Activated B cell treated with CpG ODN at 0.5 μM for 24 hours (primary cell): ENCODE data around the gene SCN8A. TPM values are rescaled to one million over a fixed set of nuclear protein-coding genes. Genes with fewer than 3 reads are reported as not detected.

Source experiments
- ATAC-seq: fragments of 200-7000 bp; cut with Tn5 transposase; one replicate; pipeline ENCODE4 v1.10.0; 2021; ENCODE audit warnings: low read depth, mild to moderate bottlenecking, moderate library complexity
- CTCF ChIA-PET: fragments of 350-600 bp; sonication (Branson Sonifier 250); formaldehyde crosslinking; loops from one replicate; lab custom pipeline; 2021; ENCODE audit warnings: antibody characterized with exemption; lab: Charles Lee
- POLR2A ChIA-PET: fragments of 350-600 bp; sonication (Branson Sonifier 250); formaldehyde crosslinking; loops from one replicate; lab custom pipeline; 2021; ENCODE audit warnings: antibody characterized with exemption; lab: Charles Lee
- DNase-seq: peaks from one replicate; pipeline ENCODE4 v3.0.0; 2022
- H3K27ac Mint-ChIP-seq: one replicate; pipeline ENCODE4 v1.8.0; 2020; ENCODE audit warnings: mixed read lengths
- H3K27me3 Mint-ChIP-seq: one replicate; pipeline ENCODE4 v1.8.0; 2021; ENCODE audit warnings: mixed read lengths
- H3K36me3 Mint-ChIP-seq: one replicate; pipeline ENCODE4 v1.8.0; 2021; ENCODE audit warnings: low read depth, mixed read lengths
- H3K4me1 Mint-ChIP-seq: one replicate; pipeline ENCODE4 v1.8.0; 2021; ENCODE audit warnings: mixed read lengths
- H3K4me3 Mint-ChIP-seq: one replicate; pipeline ENCODE4 v1.8.0; 2020; ENCODE audit warnings: mild to moderate bottlenecking, mixed read lengths
- H3K9me3 Mint-ChIP-seq: one replicate; pipeline ENCODE4 v1.8.0; 2020; ENCODE audit warnings: mixed read lengths
- intact Hi-C: fragments of 100-400 bp; cut with micrococcal nuclease; formaldehyde crosslinking; loops from one replicate; pipeline ENCODE4 v1.15.1; 2024
- total RNA-seq: library from RNA; stranded (reverse); gene quantifications from 2 replicates; pipeline ENCODE4 v1.2.3, GENCODE V29; 2022
- TF ChIP-seq, protein P1 (sequence below): fragments of 200-600 bp; IDR thresholded peaks from one replicate; pipeline ENCODE4 v1.8.0; 2022; ENCODE audit warnings: antibody characterized with exemption, mild to moderate bottlenecking

The SCN8A gene
- total RNA-seq, 1 donor from 2014 or later: 0.86 TPM

GRCh38 chr12:51822956-51823355 is 231.9 kb downstream of the SCN8A start:
- H3K9me3 Mint-ChIP-seq: no peaks in the 10 kb centered on the region
- no peak overlapping the region for H3K27ac Mint-ChIP-seq
- peaks cover 18% of the 10 kb centered on the region for H3K27me3 Mint-ChIP-seq
- CTCF ChIA-PET: no interaction called here
- DNase-seq (no peak), ATAC-seq (no peak)
- no peak overlapping the region for H3K4me3 Mint-ChIP-seq
- intact Hi-C loops: loop anchor here (5.0 to 10.0 kb wide), 2 partner anchors 228 to 294 kb away; partner anchors contain the start of gene SCN8A
- TF ChIP-seq, protein P1, sequence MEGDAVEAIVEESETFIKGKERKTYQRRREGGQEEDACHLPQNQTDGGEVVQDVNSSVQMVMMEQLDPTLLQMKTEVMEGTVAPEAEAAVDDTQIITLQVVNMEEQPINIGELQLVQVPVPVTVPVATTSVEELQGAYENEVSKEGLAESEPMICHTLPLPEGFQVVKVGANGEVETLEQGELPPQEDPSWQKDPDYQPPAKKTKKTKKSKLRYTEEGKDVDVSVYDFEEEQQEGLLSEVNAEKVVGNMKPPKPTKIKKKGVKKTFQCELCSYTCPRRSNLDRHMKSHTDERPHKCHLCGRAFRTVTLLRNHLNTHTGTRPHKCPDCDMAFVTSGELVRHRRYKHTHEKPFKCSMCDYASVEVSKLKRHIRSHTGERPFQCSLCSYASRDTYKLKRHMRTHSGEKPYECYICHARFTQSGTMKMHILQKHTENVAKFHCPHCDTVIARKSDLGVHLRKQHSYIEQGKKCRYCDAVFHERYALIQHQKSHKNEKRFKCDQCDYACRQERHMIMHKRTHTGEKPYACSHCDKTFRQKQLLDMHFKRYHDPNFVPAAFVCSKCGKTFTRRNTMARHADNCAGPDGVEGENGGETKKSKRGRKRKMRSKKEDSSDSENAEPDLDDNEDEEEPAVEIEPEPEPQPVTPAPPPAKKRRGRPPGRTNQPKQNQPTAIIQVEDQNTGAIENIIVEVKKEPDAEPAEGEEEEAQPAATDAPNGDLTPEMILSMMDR: no peak
- no peaks in the 10 kb centered on the region for H3K36me3 Mint-ChIP-seq
- POLR2A ChIA-PET: interaction anchor here (0.7 kb wide), 1 partner anchor 19 kb away, joined by 3 read pairs; no protein-coding TSS in a partner anchor
- H3K4me1 Mint-ChIP-seq: peaks cover 10% of the 10 kb centered on the region

- no peak overlapping the region for H3K27ac Mint-ChIP-seq
- no peaks in the 10 kb centered on the region for H3K9me3 Mint-ChIP-seq
- intact Hi-C loops: loop anchor here (5.0 to 10.0 kb wide), 2 partner anchors 229 to 293 kb away; partner anchors contain the start of gene SCN8A
- H3K27me3 Mint-ChIP-seq: peaks cover 21% of the 10 kb centered on the region
- H3K4me1 Mint-ChIP-seq: peaks cover 16% of the 10 kb centered on the region
- no peak for DNase-seq
- TF ChIP-seq, protein P1: no peak
- H3K4me3 Mint-ChIP-seq: no peak overlapping the region
- ATAC-seq: no peak
- ChIA-PET POLR2A (no interaction called here), CTCF (interaction anchor here (0.8 to 1.3 kb wide), 3 partner anchors 9 to 635 kb away, joined by 3 read pairs; a partner anchor contains a TSS)
- H3K36me3 Mint-ChIP-seq: no peaks in the 10 kb centered on the region
These were observed 233.0 kb downstream of the SCN8A start for GRCh38 chr12:51823875-51824565.

DNA sequence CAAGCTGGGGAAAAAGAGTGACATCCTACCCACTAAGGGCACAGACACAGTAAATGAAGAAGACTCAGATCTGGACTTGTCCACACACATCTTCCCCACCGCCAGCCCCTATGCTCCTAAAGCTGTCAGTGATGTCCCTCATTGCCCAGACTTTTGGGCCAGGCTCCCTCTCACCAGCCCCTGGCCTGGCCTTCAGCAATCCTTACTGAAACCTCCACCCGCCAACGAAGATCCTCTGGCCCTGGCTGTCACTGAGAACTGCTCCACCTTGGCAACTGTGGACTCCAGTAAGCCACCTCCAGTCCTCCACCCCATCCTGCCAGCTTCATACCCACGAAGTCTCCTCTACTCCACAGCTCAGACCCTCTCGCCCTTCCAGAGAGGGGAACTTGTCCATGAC is 234.2 kb downstream of the SCN8A start:
- CTCF ChIA-PET: interaction anchor here (1.3 kb wide), 1 partner anchor 197 kb away, joined by 3 read pairs; no protein-coding TSS in a partner anchor
- intact Hi-C loops: loop anchor here (10.0 kb wide), 1 partner anchor 230 kb away; the partner anchor contains the start of gene SCN8A
- Mint-ChIP-seq H3K27ac (no peak overlapping the region), H3K4me1 (peaks cover 9% of the 10 kb centered on the region), H3K4me3 (no peak overlapping the region), H3K36me3 (no peaks in the 10 kb centered on the region), H3K27me3 (peaks cover 19% of the 10 kb centered on the region), H3K9me3 (no peaks in the 10 kb centered on the region)
- POLR2A ChIA-PET: interaction anchor here (0.7 kb wide), 1 partner anchor 890 kb away, joined by 4 read pairs; no protein-coding TSS in a partner anchor
- no peak for DNase-seq
- TF ChIP-seq, protein P1: no peak
- no peak for ATAC-seq

DNA sequence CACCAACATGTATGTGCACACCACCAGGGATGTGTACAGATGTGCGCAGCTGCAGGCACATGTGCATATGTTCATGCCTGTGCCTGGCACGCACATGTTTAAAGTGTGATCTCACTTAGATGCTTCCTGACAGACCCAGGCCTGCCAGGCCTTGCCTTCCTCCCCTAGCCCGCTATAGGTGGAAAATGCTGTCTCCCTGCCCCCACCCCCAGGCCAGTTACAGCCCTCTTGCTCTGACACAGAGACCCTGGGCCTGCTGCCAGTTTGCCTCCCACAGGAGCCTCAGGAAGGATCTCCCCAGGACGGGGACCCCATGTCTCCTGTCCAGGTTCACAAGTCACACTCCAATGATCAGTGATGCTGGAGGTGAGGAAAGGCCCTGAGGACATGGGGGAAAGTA is 235.8 kb downstream of the SCN8A start:
- Mint-ChIP-seq H3K27ac (no peak overlapping the region), H3K4me3 (no peak overlapping the region), H3K9me3 (no peaks in the 10 kb centered on the region), H3K27me3 (peaks cover 25% of the 10 kb centered on the region), H3K4me1 (peaks cover 9% of the 10 kb centered on the region), H3K36me3 (no peaks in the 10 kb centered on the region)
- DNase-seq (no peak), ATAC-seq (no peak)
- TF ChIP-seq, protein P1: no peak
- CTCF ChIA-PET: no interaction called here
- intact Hi-C loops: loop anchor here (10.0 kb wide), 1 partner anchor 232 kb away; the partner anchor contains the start of gene SCN8A
- POLR2A ChIA-PET: no interaction called here
